Measurements from ENCODE around the gene RHBDF2.
"Not testable (repeated sequence)": the region's sequence is repeated elsewhere in the genome, so short reads cannot be mapped to it uniquely, and the experiment has no call there.

RHBDF2 gene

DNA sequence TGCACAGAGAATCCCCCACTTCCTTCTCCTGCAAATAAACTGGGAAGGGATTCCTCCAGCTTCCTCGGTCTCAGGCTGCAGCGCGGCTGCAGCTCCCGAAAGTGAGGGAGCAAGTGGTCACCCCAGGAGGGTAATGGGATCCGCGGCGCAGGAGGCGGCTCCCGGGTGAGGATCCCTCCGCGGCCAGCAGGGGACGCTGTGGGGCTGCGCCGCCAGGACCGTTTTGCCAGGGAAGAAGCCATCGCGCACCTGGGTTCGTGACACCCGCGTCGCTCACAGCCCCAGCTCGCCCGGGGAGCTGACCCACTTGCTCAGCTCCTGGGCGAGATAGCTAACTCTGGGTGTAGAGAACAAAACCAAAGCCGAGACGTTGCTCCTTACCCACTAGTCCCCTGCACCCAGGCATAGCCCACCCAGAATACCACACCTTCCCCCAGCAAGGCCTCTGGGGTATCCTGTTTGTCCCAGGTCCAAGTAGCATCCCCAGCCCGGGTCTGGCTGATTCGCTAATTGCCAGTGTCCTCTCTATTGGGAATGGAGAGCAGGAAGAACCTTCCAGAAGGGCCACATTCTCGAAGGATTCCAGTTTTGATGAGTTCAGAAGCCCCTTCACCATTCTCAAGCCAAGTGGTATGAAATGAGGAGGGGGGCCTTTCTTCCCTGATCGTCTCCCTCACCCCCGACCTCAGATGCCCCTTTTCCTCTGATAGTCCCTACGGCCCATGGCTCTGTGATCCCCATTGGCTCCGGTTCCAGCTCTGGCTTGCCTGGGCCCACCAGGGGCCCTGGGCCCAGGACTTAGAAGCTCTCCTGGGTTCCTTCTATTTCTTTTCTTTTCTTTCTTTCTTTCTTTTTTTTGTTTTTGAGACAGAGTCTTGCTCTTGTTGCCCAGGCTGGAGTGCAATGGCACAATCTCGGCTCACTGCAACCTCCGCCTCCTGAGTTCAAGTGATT, 22.1 kb upstream of the RHBDF2 start:
- DNase-seq: peak; percentile 79

DNA sequence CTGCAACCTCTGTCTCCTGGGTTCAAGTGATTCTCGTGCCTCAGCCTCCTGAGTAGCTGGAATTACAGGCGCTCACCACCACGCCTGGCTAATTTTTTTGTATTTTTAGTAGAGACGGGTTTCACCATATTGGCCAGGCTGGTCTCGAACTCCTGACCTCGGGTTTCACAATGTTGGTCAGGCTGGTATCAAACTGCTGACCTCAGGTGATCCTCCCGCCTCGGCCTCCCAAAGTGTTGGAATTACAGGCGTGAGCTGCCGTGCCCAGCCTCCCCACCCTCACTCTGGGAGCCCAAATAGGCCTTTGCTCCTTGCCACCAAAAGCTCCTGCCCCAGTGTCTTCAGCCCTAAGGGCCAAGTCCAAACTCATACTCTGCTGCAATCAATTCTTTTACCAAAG, 20.5 kb upstream of the RHBDF2 start:
- DNase-seq: not testable (repeated sequence)

DNA sequence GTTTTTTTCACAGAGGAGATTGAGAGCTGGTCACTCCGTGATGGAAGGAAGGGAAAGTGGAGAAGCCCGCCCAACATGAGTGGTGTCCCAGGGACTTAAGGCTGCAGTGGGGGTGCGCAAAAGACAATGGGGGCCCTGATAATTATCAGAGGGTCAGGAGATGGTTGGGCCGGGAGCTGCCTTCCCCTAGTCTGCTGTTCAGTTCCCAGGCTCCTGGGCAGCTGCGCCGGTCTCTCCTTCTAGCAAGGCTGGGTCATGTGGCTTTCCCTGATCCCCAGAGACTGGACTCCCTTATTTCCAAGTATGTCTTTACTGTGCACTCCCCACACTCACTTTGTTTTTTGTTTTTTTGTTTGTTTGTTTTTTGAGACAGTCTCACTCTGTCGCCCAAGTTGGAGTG, 20.0 kb upstream of the RHBDF2 start:
- no peak for DNase-seq

DNA sequence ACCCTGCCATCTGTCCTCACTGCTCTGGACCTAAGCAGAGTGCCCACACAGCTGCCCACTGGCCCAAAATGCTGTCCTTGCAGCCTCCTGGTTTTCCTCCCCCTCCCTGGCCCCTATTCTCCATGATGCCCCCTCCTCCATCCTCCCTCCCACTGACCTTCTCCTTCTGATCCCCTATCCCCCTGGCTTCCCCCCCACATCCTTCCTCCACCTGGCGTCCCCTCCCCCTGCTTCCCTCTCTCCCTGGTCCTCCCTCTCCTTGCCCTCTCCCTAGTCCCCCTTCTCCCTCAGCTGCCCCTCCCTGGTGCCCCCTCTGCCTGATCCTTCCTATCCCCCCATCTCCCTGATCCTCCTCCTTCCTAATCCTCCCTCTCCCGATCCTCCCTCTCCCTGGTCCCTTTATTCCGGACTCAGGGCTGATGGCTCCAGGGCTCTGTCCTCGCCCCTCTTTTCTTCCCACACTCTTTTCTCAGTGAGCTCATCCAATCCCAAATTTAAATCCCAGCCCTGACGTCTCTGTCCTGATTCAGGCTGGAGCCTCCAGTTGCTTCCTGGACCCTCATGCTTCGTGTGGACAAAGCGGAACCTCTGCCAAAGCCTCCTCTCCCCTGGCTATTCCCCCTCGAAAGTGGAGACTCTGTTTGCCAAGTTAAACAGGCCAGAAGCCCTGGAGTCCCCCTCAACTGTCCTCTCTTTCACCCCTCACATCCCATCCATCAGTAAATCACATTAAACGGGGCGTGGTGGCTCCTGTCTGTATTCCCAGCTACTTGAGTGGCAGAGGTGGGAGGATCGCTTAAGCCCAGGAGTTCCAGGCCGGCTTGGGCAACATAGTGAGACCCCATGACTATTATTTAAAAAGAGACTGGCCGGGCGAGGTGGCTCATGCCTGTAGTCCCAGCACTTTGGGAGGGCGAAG, 18.1 kb upstream of the RHBDF2 start:
- no peak for DNase-seq

DNA sequence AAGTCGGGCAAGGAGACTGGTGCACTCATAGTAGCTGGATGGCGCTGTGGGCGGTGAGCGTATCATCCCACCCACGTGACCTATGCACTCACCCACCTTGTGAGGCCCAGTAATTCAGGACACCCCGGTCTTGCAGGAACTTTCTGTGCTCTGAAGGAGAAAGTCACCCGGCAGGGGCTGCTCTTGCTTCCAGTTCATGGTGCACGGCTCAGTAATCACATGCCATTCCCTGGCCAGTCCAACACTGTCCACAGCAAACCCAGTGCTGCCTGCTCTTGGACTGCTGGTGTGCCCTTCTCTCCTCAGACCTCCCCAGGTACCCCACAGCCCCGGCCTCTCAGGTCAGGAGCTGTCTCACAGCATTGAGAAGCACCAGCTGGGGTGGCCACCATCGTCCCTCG, 16.4 kb upstream of the RHBDF2 start:
- DNase-seq: no peak

DNA sequence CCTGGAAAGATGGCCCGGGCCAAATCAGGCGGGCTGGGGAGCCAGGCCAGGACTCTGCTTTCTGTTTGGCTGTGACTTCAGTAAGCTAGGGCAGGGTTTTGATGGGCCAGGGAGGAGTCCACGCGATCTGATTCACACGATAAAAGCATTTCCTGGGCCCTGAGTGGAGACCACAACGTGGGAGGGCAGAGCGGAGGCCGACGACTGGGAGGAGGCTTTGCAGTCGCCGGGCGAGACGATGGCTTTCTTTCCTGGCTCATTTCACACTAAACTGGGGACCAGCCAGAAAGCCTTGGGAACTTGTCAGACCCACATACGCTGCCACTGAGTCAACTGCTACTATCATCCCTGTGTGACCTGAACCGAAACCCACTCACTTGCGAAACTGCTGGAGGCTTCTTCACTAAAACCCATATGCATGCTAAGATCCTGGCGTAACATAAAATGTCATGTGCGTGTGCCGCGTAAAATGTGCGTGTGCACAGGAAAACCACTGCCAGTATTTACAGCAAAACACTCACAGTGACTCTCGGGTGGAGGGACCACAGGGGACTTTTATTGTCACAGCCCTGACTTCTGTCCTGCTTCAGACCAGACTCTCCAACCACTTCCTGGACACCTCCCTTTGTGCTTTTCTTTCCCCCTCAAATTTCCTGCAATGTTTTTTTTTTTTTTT, 14.2 kb upstream of the RHBDF2 start:
- peak; percentile 94 for DNase-seq

DNA sequence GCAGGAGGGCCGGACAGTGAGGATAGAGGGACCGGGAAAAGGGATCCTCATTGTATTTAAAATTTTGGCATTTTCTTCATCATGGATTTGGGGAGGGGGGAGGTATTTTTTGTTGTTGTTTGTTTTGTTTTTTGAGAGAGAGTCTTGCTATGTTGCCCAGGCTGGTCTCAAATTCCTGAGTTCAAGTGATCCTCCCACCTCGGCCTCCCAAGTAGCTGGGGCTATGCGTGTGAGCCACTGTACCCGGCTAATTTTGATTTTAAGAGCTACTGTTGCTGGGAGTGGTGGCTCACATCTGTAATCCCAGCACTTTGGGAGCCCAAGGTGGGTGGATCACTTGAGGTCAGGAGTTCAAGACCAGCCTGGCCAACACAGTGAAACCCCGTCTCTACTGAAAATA, 13.1 kb upstream of the RHBDF2 start:
- DNase-seq: not testable (repeated sequence)

DNA sequence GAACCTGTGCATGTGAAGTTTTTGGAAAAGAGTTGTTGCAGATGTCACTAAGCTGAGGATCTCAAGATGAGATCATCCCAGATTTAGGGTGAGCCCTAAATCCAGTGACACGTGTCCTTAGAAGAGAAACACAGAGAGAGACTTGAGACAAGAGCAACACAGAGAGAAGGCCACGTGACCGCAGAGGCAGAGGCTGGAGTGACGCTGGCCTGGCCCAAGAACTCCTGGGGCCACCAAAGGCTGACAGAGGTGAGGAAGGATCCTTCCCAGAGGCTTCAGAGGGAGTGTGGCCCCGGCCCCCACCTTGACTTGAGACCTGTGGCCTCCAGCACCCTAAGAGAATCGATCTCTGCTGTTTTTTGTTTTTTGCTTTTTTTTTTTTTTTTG, 12.1 kb upstream of the RHBDF2 start:
- no peak for DNase-seq

DNA sequence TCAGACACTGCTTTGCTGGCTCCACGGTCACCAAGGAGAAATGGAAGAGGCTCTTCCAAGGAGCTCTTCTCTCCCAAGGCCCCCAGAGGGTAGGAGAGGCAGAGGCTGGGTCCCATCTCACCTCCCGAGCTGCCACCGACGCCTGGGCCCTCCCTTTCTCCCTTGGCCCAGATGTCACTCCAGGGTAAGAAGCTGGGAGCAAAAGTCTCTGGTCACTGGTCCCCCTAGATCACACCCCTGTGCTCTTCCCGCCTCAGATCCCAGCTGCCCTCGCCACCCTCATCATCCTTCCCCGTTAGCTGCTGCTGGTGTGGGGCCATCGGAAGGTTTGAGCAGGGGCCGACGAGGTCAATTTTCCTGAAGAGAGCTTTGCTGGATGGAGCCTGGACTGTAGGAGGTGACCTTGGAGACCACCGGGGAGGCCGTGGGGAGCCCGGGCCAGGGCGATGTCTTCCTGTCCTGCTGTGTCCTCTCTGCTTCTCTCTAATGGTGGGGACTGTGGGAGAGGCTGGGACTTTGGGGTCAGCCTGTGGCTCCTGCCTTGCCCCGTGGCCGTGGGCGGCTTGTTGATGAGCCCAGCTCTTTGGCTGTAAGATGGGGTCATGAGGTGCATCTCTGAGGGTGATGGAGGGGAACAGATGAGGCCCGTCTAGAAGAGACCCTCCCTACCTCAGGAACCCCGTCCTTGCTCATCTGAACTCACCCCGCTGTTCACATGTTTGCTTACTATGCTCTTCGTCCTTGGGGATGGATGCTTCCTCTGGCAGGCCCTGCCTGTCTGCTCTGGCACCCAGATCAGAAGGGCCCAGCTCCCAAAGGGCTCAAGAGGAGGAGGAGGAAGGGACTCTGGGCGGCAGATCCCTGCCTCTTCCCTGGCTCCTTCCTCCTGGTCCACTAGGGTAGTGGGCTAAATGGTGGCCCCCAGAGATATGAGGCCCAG, 11.4 kb upstream of the RHBDF2 start:
- DNase-seq: no peak

DNA sequence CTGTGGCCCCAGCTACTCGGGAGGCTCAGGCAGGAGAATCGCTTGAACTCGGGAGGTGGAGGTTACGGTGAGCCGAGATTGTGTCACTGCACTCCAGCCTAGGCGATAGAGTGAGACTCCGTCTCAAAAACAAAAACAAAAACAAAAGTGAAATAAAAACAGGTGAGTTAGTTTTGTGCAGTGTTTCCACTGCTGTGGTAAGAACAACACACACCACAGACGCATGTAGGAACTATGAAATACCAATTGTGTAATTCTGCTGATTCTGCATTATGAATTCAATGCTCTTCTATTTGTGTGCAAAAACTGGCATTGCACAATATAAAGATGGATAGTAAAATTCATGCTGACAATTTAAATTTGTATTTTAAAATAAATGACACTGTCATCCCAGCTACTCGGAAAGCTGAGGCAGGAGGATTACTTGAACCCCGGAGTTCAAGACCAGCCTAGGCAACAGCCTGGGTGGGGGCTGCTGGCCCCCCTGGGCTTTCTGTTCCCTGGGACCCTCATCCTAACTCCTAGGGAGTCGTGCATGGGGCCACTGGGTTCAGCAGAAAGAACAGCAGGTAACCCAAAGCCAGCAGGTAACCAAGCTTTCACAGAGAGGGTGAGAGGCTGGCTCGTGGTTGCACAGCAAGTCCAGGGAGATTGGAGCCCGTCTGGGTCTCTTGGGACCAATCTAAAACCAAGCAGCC, 10.6 kb upstream of the RHBDF2 start:
- no peak for DNase-seq

DNA sequence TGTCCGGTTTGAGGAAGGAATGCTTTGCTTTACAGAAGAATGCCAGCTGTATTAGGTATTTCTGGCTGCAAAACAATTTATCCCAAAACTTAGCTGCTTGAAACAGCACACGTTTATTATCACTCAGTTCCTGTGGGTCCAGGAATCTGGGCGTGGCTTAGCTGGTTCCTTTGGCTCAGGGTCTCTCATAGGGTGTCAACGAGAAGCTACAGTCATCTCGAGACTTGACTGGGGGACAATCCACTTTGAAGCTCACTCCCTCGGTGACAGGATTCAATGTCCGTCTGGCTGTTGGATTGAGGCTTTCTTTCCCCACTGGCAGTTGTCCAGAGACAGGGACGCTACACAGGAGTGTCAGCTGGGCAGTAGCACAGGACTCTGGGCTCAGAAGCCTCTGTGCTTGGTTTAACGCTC, 9.6 kb upstream of the RHBDF2 start:
- no peak for DNase-seq

DNA sequence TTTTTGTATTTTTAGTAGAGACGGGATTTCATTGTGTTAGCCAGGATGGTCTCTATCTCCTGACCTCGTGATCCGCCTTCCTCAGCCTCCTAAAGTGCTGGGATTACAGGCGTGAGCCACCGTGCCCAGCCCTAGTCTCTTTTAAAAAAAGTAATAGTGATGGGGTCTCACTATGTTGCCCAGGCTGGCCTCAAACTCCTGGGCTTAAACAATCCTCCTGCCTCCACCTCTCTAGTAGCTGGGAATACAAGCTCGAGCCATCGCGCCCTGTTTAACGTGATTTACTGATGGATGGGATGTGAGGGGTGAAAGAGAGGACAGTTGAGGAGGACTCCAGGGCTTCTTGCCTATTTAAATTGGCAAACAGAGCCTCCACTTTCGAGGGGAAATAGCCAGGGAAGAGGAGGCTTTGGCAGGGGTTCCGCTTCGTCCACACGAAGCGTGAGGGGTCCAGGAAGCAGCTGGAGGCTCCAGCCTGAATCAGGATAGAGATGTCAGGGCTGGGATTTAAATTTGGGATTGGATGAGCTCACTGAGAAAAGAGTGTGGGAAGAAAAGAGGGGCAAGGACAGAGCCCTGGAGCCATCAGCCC, 7.3 kb upstream of the RHBDF2 start:
- not testable (repeated sequence) for DNase-seq

DNA sequence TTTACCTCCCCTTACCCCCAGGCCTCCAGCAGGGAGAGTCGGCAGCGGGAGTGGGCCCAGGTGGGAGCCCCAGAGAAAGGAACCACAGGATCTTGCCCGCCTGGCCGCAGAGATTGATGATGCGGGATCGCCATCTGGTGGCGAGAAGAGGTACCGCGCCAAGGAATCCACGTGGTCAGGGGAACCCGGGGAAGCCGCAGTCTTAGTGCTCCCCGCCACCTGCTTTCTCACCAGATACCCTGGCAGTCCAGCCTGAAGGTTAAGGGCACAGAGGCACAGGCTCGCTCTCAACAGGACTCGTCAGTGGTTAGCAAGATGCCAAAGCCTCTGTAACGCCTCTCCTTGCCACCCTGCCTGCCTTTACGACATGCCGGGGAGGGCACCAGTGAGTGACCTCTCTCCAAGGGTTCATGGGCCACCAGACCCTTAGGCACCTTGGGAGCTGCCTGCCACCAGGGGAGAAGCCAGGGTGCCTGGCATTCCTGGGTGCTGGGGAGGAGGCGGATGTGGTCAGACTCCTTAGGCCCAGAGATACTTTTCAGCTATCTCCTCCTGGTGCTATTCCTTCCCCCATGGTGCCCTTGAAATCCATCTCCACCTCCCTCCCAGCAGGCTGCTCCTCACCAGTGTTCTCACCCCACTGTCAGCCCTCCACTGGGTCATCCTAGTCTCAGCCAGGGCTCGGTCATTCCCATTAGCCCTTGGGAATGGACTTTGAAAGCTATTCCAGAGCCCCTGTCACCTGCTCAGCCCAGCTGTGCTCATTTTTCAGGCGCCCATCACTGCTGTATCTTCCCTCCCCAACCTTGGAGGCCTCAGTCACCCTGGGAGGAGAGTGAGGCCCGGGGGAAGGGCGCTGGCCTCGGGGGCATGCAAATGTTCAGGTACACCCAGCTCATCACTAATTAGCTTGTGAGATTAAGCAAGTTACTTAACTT, 5.5 kb upstream of the RHBDF2 start:
- DNase-seq: peak; percentile 88

DNA sequence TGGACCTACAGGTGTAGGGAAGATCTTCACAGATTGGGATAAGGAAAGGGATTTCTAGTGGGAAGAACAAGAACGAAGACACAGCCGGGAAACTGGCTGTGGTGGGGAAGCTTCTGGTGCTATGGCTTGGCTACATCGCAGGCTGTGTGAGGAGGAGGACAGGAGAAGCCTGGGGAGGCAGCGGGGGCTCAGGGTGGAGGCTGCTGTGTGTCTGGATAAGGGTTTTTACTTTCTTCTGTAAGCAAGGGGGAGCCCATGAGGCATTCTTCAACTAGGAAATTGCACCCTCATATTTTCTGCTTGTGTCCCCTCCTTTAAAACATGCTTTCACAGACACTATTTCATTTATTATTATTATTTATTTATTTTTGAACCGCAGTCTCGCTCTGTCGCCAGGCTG, 2.9 kb upstream of the RHBDF2 start:
- DNase-seq: no peak

DNA sequence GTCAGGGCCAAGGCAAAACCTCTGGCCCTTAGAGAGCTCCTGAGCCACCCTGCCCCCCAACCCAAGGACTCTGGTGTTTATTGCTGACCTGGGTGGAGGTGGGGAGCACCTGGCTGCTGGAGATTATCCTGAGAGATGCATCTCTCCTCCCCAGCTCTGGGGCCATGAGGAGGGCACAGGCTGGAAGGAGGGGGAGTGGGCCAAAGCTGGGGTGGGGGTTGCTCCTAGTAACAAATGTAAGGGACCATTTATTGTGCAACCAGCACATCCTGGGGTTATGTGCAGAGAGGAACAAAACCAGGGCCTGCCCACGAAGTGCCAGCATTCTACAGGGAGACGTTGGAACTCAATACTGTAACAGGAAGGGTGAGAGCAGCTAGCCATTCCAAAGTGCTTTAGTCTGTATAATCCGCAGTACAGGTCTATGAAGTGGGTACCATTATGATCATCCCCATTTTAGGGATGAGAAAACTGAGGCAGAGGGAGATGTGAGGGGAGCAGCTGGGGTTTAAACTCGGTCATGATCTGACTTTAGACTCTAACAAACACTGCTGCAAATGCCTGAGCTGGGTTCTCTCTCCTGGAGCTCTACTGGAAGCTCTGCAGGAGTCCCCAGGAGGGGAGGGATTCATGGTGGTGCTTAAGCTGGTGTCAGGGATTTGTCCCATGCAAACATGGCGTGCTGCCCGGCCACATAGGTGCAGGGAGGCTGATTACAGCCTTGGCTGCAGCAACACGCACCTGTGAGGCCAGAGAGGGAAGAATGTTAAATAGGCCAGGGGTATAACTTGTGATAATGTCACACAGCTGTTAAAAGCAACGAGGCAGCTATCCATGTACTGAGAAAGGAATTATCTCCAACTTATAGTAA, 1.4 kb upstream of the RHBDF2 start:
- DNase-seq: no peak

DNA sequence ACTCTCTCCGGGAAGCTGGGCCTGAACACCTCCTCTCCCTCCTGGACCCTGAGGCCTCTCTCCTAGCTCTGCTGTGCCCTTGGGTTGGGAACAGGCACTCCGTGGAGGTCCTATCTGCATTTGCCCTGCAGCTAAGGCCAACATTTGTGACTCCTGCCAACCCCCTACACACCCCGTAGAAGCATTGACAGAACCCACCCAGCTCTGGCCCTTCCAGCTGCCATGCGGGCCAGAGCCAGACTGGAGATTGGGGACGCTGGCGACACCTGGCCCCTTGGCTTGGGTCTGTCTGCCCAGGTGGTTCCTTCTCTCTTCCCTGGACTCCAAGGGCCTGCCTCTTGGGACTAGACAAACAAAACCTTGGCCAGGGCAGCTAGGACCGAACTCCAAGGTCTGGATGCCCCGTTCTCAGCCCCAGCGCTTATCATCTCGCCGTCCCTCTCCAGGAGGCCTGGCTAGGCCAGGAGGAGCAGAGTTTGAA, 644 bp upstream of the RHBDF2 start:
- DNase-seq: no peak

DNA sequence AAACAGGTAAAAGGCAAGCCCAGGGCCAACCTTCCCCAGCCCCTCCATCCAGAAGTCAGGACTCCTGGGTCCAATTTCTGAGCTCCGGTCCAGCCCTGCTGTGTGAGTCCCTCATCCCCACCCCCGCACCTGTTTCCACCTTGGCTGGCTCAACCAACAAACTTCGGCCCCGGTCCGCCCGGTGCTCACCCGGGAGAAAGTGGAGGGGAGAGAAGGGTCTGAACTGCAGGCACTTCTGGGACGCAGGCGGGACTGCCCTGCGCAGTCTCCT, 541 bp downstream of the RHBDF2 start:
- DNase-seq: no peak

DNA sequence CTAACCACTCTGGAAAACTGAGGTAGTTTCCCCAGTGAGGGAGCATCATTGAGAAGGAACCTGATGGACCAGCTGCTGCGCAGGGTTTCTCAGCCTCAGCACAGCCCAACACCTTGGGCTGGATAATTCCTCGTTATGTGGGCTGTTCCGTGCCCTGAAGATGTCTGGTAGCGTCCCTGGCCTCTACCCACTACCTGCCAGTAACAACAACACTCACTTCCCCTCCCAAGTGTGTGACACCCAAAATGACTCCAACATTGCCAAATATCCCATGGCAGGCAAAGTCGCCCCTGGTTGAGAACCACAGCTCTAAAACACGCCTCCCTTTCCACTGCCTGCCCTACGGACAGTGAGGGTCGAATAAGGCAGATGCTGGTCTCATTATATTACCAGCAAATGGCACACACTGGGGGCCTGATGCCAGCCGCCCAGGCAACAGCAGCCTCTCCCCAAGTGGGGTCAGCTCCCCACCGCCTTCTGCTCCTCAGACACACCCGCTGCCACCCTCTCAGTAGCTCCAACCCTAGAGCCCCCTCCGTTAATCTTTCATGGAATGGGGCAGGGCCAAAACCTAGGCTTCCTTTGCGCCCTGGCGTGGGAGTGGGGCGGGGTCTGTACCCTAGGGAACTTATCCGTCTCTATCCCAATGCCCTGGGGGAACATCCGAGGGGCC, 1.0 kb downstream of the RHBDF2 start:
- no peak for DNase-seq

Measured in activated CD4-positive, alpha-beta T cell treated with anti-CD3 and anti-CD28 coated beads, Interleukin-2, amount 50 U/mL, for 16 hours (primary cell).